Measurements from ENCODE around the gene DPM2.
A peak's percentile ranks its signal among the peaks of the same experiment; 100 is the strongest.

Gene DPM2

DNA sequence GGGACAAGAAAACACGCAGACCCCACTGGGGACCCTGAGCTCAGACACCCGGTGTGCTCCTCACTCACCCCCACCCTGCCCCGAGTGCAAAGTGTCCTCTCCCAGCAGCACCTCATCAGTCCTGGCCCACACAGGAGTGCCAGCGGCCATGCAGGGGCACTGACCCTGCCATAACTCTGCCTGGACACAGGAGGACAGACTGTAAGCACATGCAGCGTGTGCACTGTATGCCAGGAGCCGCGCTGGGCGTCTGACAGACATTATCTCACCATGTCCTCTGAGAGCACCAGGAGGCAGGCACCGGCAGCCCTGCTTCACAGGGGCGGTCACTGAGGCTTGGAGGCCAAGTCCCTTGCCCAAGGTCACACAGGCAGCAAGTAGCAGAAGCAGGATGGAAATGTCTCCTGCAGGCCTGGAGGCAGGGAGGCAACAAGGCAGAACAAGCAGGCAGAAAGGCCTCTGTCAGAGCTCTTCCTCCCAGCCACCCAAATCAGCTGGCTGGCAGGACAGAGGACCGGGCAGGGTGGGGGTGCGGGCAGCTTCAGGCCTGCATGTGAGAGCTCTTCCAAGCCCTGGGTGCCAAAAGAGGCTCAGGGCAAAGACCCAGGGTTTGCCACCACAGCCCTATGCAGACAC, 34.7 kb upstream of the DPM2 start:
- DNase-seq, result no peak

- DNase-seq, result peak; percentile 48
Observed at GRCh38 chr9:127971357-127972235, 33.9 kb upstream of the DPM2 start.

DNA sequence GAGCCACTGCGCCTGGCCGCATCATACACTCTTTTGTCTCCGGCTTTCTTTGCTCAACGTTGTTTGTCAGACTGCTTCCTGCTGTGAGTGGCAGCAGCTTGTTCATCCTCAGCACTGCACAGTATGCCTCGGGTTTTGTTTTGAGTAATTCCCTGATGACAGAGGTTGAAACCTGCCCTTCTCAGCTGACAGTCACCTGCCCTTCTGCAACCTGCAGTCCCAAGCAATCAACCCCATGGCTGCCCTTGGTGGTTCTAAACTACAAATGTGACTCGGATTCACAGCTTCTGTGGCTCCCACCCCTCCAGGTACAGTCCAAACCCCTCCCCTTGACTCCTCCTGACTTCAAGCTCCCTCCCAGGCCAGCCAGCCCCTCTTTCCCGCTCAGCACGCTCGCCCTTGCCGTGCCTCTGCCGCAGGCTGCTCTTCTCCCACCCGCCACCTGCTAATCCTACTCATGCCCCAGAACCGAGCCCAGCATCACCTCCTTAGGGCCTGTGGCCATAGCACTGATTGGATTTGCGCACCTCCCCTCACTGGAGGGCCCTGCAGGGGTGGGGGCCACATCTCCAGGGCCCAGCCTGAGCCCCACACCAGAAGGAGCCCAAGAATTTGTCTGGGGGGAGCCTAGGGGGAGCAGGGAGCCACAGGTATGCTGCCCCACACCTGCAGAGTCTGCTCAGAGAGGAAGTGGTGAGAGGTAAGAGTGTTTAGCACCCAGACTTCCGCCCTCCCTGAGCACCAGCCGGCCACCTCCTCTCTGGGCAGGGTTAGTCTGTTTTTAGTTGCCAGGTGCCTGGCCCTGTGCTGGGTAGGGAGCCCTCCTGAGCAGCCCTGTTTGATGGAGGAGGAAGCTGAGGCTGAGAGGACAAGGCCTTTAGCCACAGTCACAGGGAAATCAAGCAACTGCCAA, 33.0 kb upstream of the DPM2 start:
- DNase-seq, result peak; percentile 71

DNA sequence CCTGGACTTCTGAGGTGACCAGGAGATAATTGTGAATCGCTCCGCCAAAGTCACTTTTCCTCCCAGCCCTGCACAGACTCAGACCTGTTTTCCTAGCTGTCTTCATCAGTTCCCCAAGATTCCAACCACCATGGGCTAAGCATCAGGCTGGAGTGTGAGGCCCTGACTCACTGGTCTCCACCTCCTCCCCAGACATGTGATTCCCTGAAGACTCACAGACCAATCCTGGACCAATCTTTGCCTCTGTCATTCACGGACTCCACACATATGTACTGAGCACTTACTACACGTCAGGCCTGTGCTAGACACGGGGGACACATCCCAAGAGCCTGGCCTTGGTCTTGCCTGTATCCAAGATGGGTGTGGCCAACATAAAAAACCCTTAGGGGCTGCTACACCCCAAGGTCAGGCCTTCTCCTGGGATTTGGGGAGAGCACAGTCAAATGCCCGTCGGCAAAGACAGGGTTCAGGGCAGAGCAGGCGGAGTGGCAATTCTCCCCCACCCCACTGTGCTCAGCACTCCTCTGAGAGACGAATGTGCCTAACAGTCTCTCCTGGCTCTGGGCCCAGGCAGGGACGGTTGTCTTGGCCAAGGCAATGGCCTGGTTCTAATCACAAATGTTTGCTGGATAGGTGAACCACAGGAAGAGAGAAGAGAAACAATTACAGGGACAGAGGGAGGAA, 31.2 kb upstream of the DPM2 start:
- DNase-seq, result no peak

DNA sequence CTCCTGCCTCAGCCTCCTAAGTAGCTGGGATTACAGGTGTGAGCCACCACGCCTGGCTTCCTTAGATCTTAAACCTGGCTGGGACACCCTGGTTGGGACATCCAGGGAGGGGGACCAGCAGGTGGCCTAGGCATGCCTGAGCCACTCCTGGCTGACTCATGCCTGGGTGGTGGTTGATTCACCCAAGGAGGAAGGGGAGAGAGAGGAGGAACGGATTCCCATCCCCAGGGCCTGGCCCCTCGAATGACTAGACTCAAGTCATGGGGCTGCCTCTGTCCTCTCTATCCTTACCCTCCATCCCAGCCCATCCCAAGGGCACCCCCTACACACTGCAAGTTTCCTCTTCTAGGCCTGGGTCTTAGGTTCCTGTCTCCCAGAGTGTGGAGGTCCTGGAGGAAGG, 30.4 kb upstream of the DPM2 start:
- DNase-seq, result no peak

GRCh38 chr9:127967151-127967809, 29.6 kb upstream of the DPM2 start:
- DNase-seq, result no peak

DNA sequence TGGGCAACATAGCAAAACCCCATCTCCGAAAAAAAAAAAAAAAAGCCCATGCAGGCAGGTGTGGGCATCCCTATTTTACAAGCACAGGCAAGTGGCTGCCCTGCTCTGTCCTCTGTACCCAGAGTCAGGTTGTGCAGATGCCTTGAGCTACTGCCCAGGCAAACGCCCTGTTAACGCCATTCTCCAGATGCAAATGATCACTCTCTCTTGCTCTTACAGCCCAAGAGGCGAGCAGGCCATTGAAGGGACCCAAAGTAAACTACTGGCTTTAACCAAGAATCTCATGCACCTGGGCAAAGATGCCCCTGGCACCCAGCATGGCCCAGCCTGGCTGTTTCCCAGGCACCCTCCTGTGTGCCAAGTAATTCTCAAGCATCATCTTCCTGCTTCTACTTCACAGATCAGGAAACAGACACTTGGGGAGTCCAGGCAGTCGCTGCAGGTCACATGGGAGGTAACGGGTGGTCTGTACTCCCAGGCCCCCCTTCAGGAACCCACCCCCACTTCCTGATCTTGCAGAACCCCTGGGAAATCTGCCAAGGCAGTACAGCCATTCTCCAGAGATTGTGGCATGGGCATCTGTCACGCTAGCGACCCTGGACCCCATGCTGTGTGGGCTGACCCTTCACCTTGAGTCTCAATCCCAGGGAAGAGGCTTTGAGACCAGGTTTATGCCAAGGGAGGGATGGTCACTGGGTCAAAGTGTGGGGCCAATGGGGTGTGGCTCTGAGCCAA, 28.9 kb upstream of the DPM2 start:
- DNase-seq, result no peak

DNA sequence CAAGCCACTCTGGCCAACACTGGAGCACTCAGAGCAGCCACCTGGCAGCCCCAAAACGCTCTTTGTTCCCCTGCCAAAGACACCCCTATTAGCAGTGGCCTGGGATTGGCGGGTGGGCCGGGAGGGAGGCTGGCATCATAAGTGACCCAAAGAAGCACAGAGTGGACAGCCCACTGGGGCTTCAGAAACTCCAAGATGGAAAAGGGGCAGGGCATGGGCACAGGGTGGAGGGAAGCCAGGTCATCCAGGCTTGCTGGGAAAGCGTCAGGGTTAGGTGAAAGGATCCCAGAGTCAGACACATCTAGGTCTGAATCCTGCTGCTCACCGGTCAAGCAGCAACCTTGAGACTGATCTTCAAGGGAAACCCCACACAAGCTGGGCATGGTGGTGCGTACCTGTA, 28.3 kb upstream of the DPM2 start:
- no peak for DNase-seq

DNA sequence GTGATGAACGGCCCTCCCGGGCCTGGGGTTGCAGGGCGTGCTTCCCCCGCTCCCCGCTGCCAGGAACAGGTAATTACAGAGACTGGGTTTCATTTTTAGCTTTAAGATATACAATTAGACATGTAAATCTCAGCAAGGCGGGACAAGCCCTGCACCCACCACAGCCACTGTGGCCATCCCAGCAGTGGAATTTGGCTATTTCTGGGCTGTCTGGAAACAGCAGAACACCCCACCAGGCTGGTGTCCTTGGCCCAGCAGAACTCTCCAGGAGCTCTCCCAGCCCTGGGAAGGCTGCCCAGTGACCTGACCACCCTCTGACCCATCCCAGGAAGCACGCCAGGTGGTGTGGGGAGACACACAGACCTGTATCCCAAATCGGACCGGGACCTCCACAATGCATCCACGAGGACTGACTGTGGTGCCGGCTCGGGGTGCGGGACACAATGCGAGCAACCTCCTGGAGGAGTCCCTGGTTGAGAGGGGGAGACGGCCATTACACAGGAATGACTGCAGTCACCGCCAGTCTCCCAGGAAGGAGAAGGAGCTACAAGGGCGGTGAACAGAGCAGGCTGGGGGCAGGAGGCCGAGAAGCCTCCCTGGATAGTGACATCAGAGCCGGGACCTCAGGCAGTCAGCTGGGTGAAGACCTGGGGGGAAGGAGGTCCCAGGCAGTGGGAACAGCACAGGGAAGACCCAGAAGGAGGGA, 25.9 kb upstream of the DPM2 start:
- no peak for DNase-seq

DNA sequence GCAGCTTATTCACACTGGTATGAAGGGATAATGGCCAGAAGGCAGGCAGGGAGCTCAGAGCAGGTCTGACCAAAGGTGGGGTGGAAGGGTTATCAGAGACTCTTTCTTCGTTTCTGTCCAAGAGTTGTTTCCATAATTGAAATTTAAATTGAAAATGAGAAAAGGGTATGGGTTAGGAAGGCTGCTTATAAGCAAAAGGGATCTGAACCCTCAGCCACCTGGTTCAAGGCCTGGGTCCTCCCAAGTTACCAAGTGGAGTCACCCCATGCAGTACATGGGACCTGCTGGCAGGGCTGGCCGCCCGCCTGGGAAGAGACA, 25.3 kb upstream of the DPM2 start:
- DNase-seq, result no peak

GRCh38 chr9:127962278-127962677, 24.6 kb upstream of the DPM2 start:
- DNase-seq, result no peak

GRCh38 chr9:127961613-127962155, 24.0 kb upstream of the DPM2 start:
- no peak for DNase-seq

DNA sequence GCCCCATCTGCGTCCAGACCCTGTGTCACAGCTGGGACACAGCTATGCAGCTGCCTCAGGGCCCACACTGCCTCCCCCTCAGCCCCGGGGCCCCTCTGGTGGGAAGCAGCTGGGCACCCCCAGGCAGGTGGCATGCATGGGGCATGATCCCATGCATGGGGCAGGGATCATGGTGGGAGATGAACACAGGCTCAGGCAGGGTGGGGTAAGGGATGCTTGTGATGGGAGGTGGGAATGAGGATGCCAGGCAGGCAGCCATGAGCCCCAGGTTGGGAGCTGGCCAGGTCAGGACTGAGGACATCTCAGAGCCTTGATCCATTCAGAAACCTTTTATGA, 23.5 kb upstream of the DPM2 start:
- no peak for DNase-seq

DNA sequence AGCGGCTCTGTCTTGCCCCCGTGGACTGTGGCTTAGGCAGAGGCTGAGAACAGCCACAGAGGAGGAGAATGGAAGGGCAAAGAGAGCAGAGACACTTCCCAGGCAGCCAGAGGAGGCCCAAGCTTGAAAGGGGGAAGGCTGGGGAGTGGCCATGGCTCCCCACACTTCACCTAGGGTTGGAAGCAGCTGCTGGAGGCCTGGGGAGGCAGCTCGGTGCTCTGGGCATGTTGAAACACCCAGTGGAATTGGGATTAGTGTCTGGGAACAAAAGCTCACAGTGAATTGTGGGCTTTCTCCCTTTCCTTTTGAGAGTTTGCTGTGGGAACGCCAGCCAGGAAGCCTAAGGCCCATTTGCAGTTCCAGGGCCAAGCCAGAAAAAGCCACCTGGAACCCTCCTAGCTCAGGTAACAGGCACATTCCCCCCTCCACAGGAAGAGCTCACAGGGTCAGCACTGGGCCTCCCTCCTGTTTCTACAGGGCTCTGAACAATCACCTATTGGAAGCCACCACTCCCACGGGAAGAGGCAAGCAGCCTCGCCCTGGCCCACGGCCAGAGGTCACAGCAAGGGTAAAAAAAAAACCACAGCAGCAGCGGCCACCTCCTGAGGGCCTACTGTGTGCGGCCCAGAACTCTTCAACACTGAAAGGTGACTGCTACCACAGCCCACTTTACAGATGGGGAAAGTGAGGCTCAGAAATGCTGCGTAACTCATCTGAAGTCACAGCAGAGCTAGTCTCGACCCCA, 22.9 kb upstream of the DPM2 start:
- no peak for DNase-seq

DNA sequence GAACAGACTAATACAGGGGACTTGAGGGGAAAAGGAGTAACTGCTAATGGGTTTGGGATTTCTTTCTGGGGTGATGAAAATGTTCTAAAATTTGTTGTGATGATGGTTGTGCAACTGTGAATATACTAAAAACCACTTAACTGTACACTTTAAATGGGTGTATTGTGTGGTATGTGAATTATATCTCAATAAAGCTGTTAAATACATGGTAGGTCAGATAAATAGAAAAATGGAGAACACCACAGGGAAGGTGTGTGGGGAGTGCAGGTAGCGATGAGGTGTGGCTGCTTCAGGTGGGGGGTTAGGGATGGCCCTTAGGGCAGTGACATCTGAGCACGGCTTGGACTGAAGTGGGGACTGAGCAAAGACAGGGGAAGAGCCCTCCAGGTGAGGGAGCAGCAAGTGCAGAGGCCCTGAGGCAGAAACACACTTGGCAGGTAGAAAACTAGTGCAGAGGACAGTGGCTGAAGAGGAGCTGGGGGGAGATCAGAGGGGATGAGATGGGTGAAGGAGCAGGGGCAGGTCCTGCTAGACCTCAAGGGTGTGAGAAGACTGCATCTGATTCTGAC, 22.3 kb upstream of the DPM2 start:
- no peak for DNase-seq

- no peak for DNase-seq
Observed at GRCh38 chr9:127959398-127959797, 21.7 kb upstream of the DPM2 start.

- DNase-seq, result no peak
Observed at GRCh38 chr9:127958728-127959127, 21.1 kb upstream of the DPM2 start.

DNA sequence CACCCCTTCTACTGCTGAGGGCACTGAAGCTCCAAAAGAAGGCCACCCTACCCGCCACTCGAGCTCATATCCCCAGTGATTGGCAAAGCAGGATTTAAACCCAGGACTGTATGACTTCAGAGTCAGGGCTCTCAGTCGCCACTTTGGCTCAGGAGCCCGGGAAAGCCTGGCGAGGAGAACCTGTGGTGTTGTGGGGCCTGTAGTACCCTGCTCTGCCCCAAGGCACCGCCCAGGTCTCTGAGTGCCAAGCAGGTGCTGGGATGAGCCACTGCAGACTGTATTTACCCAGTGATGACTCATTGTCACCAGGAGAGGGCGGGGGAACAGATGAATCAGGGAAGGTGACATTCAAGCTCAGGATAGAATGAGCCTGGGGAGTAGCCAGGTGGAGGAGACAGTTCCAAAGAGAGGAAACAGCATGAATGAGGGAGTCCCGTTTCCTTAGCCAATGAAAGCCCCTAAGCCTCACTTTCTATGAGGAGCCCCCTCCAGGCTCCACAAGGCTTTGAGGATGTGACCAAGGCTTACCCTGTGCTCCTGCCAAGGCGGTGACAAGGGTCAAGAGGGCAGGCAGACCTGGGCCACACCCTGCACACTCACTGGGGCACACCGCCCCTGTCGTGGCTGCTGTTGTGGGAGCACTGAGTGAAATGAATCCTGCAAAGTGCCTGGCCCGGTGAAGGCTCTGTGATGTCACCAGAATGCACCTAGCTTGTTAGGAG, 17.8 kb upstream of the DPM2 start:
- peak; percentile 82 for DNase-seq

GRCh38 chr9:127954831-127955293, 17.2 kb upstream of the DPM2 start:
- DNase-seq, result no peak

Measured in CD4-positive, alpha-beta T cell treated with Interleukin-10 for 1 hour (primary cell).